ENCODE data around the gene ZDHHC21.

Gene ZDHHC21

DNA sequence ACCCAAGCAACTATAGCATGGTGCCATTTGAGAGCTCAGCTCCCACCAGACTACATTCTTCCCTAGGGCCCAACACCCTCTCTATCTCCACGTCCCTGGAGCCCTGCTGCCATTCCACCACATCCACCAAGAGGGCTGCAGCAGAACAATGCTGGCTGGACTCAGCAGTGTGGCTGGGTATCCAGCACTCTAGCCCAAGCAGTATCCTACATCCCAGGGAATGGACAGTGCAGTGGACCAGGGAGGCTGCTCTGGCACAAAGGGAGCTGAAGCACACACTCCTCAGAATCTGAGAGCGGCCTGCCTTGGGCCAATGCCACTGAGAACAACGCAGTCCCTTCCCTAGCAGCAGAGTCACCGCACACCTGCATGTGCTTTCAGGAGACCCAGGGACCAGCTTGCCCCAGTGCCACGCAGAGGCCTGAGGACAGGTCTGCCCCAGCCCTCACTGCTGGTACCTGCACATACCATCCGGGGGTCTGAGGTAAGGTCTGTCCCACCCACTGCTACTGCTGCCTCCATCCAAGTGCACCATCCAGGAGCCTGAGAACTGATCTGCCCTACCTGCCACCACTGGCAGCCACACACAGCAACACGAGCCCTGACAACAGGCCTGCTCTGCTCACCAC lies 95.9 kb downstream of the ZDHHC21 start:
- DNase-seq = no peak

DNA sequence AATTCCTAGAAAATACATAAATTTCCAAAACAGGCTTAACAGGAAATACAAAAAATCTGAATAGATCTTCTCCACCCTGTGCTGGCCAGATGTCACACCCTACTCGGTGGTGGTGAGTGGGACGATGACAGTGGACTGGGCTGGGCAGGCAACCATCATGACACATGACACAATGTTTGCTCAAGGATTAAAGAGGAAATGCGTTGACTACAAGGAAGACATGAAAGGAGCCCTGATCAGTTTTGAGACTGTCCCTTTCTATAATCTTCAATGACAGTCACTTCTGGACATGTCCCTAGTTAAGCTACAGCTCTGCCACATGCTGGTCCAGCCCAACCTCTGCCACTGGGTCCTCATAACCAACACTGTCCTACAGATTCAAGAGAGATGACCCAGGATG lies 99.8 kb downstream of the ZDHHC21 start:
- no peak for DNase-seq

DNA sequence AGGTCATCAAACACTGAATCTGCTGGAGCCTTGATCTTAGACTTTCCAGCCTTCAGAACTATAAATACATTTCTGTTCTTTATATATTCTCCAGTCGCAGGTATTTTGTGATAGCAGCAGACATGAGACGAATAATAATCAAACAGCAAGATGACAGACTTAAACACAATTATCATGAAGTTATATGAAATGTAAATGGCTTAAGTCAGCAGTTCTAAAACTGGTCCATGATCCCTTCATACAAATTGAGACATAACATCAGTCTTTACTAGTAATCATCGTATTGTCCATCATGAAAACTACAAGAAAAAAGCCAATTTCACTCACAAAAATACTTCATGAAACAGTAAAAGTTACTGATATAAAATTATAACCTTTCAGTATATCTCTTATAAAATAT lies 101.8 kb downstream of the ZDHHC21 start:
- DNase-seq = no peak

DNA sequence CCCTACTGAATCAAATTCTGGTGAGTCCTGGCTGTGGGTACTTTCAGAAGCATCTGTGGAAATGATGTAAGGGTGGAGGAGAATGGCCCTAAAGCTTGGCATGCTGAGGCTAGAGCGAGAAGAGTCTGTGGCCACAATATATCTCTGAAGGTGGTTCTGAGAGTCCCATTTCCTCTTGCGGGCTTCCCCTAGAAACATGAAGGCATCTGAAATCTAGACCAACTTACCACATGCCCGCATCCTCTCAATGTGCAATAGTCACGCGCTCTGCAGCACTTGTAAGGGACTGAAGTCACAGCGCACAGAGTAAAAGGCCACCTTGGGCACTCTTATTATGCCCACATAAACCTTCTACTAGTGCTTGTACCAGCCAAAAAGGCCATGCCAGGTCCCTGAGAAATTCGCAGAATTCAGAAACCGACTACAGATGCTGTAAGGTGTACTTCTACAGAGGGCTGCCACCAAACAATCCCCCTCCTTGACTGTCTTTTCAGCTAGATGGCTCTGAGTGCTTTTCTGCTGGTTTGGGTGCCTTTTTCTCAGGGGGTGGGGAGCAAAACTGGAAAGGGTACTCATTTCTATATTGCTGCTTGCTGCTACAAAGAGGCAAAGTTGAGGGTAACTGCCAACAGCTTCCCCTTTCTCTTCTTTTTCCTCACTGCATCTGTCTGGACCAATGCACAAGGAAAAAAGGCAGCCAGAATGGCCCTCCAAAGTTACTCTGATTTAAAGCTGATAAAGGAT lies 107.3 kb downstream of the ZDHHC21 start:
- no peak for DNase-seq

DNA sequence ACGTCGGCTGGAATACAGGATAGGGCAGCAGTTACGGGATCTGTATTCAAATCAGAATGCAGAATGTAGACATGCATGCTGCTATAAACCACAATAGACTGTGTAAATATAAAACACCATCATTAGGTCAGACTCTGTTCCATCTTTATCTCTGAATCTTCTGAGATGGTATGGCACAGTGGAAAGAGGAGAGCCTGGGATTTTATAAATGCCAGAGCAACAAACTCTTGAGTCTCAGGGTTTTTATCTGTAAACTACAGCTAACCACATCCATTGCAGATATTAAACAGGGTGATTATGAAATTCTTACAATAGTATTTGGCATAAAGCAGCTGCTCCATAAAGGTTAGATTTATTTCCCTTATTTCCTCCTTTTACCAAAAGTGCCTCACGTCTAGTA lies 108.7 kb downstream of the ZDHHC21 start:
- no peak for DNase-seq

DNA sequence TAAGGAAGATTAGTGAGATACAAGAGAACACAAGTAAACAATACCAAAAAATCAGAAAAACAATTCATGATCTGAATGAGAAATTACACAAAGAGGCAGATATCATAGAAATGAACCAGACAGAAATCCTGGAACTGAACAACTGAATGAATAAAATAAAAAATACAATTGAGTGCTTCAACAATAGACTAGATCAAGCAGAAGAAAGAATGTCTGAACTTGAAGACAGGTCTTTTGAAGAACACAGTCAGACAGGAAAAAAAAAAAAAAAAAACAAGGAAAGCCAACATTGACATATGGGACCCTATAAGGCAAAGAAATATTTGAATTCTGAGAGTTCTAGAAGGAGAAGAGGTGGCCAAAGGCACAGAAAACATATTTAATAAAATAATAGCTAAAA lies 115.2 kb downstream of the ZDHHC21 start:
- DNase-seq = no peak

DNA sequence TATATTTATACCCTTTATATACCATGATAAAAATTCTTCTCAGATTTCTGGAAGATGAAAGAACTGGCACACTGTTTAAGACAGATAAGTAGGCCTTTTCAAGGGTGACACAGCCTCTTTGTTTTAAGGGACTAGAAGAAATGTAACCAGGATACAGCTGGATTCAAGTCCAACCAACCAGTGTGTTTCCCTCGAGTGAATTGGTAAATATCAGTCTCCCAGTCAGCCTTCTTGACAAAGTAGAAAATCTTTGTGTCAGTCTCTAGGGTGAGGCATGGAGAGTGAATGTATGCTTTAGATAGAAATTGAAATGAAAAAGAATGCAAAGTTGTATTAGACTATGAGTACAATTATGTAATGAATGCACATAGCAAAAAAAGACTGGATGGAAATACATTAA lies 119.1 kb downstream of the ZDHHC21 start:
- no peak for DNase-seq

DNA sequence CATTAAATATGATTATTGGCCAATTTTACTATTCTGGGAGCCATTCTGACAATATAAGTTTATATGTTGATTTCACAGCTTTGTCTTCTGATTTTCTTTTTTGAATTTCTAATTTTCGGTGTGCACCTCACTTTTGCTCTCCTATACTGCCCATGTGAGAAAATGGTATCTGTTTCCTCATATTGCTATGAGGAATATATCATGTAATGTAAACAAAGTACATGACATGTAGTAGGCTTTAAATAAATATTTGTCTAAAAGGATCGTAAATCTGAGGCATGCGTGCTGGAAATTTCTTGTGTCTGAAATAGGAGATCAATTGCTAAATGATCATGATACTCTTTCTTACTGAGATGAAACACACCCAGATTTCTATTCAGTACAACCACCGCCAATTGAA lies 119.9 kb downstream of the ZDHHC21 start:
- no peak for DNase-seq

DNA sequence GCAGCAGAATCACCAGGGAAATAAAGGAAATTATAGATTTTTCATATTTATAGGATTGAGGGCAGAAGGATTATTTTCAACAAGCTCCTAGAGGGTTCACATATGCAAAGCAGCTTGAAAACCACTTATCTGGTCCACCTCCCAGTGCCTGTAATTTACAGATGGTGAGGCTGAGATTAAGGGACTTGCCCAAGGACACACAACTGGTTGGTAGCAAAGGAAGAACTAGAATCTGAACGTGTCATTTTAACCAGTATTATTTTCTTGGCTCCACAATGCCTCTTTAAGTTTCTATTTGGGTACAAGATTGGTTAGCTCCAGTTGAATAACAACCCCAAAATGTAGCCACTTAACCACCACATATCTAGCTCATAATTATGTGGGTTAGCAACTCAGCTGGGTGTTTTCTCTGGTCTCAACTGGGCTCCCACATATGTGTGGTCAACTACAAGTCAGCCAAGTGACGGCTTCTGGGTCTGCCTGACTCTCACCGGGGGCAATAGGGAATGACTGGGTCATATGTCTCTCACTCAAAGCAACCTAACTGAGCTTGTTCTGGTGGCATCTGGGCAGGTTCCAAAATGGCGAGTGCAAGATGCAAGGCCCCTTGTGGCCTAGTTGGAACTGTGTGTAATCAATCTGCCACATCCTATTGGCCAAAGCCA lies 127.7 kb downstream of the ZDHHC21 start:
- no peak for DNase-seq

DNA sequence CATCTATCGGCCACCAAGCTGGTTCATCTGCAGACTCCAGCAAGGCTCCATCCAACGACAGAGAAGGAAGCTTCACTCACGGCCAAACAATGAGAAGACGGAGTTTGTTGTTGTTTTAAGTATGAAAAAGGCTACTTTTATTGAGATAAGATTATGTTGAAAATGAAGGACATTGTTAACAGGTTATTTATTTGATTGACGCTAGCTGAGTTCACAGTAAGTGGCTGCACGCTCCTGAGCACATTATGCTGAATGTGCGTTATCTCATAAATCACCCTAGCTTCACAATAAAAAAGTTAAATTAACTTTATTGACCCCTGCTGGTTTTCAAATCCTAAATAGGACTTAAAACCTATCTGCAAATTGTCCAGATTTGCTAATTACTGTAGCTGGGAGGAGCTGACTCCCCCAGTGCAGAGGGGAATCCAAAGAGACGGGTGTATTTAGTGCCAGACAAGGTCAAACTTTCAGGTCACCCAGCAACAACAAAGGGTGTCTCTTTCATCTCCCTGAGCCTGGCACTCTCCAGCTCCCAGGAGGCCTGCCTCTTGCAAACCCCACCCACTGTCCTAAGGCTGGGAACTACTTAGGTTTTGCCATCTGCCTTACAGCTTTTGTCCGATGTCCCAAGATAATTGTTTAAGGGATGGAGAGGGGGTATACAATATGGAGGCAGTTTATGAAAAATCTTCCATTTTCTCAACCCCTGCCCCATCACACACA lies 129.2 kb downstream of the ZDHHC21 start:
- no peak for DNase-seq

DNA sequence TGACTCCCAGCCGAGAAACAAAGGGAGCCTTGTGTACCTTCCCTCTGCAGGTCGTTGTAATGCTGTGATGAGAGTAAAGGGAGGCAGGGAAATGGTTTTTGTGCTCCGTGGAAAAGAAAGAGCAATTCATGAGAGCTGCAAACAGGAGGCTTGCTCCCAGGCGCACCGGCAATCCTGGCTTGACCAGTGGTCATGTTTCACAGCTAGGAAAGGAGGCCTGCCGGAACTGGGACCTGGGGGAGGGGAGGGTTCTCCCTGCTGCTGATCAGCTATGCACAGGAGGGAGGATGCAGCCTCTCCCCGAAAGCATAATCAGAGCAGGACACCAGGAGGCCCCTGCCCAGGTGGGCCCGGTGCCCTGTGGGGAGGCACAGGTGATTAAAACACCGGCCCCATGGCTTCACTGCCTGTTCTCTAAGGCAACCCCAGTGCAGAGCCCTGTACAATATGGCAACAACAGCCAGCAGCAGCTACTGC lies 131.3 kb downstream of the ZDHHC21 start:
- DNase-seq = no peak

Data from GF-D8 (cell line).